GM20000 (cell line): ENCODE data around the gene CTNNA3.

ENCODE experiments used
- DNase-seq: peaks from one replicate; pipeline ENCODE4 v3.0.0; 2012; ENCODE audit warnings: low spot score
- TF ChIP-seq, protein P1 (sequence below): IDR thresholded peaks from 2 replicates; pipeline ENCODE4 v1.5.1; 2012; ENCODE audit warnings: mild to moderate bottlenecking, control low read depth; ENCODE audit errors: extremely low read depth, missing control alignments

The CTNNA3 gene

DNA sequence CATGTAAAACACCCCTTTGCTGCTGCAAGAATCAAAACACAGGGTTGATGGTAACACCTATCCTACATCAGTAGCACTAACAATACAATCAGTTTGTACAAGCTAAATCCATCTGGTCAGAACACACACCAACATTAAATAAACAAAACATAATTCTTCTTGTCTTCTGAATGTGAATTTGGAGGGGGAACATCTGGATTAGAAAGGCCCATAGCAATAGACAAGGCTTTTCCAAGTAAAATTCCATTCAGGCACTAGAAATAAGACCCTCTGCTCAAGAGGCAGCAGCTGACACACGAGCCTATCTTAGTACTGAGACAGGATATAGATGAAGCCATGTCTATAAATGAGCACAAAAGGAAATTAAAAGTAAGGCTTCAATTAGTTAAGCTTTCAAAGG is 1610.1 kb downstream of the CTNNA3 start:
- no peak for DNase-seq

DNA sequence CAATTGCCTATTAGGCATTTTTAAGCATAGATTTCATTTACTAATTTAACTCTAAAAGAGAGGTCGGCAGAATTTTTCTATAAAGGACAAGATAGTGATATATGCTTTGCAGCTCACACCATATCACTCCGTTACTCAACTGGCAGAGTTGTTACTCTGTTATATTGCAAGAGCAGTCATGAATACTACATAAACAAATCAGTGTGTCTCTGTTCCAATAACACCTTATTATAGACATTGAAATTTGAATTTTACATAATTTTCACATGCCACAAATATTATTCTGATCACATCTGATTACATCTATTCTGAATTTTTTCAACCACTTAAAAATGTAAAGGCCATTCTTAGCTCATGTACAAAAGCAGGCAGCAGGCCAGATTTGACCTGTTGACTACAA is 1624.1 kb downstream of the CTNNA3 start:
- DNase-seq: no peak
- TF ChIP-seq, protein P1, sequence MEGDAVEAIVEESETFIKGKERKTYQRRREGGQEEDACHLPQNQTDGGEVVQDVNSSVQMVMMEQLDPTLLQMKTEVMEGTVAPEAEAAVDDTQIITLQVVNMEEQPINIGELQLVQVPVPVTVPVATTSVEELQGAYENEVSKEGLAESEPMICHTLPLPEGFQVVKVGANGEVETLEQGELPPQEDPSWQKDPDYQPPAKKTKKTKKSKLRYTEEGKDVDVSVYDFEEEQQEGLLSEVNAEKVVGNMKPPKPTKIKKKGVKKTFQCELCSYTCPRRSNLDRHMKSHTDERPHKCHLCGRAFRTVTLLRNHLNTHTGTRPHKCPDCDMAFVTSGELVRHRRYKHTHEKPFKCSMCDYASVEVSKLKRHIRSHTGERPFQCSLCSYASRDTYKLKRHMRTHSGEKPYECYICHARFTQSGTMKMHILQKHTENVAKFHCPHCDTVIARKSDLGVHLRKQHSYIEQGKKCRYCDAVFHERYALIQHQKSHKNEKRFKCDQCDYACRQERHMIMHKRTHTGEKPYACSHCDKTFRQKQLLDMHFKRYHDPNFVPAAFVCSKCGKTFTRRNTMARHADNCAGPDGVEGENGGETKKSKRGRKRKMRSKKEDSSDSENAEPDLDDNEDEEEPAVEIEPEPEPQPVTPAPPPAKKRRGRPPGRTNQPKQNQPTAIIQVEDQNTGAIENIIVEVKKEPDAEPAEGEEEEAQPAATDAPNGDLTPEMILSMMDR: no peak

More for the DNA sequence above, 1610.1 kb downstream of the CTNNA3 start:
- TF ChIP-seq, protein P1: no peak

DNA sequence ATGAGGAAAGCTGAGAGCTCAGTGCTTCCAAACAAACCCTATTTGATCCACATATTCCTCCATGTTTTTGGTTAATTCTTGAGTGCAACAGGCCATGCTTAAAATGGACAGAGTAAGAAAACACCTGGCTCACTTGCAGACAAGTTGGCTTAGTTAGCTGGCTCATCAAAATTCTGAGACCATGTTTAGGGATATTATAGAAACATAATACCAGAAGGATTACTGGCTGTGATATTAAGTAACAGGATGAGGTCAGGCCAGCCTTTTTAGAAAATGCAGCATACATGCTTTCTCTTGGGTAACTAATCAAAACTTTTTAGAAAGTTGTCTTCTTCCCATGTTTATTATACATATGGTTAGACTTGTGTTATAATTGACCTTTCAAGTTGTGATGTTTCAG is 1637.4 kb downstream of the CTNNA3 start:
- DNase-seq: no peak
- TF ChIP-seq, protein P1: no peak

DNA sequence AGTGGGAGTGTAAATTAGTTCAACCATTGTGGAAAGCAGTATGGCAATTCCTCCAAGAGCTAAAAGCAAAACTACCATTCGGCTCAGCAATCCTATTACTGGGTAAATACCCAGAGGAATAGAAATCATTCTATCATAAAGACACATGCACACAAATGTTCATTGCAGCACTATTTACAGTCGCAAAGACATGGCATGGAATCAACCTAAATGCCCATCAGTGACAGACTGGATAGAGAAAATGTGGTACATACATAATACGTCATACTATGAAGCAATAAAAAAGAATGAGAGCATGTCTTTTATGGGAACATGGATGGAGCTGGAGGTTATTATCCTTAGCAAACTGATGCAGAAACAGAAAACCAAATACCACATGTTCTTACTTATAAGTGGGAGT is 1646.7 kb downstream of the CTNNA3 start:
- TF ChIP-seq, protein P1: no peak

DNA sequence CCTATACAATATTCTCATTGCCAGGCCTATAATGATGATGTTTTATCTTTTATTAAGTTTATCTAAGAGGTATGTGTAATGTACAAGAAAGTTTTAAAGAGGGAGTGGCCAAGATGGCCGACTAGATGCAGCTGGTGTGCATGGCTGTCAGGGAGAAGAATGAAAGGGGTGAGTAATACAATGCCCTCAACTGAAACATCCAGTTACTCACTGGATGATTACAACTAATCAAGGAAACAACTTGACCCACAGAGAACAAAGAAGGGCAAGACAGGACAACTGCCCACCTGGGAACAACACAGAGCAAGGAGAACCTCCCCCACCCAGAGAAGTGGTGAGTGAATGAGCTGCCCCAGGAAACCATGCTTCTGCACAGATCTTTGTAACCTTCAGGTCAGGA is 1650.1 kb downstream of the CTNNA3 start:
- DNase-seq: no peak
- TF ChIP-seq, protein P1: no peak

More for the DNA sequence above, 1646.7 kb downstream of the CTNNA3 start:
- no peak for DNase-seq

DNA sequence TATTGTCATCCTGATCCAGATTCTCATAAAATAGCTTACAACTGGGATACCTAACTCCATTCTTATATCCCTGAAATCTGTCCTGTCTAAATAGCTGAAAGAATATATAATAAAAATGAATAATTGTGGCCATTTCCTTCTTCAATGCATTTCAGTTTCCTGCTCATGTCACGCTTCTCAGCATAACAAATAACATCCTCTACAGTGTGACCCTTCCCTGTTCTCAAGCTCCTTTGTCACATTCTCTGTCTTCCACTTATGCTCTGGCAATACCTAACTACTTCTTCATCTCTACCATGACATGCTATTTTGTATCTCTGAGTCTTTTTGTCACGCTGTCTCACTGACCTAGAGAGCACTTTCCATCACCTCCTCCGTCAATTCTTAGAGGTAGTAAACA is 1654.2 kb downstream of the CTNNA3 start:
- no peak for DNase-seq
- TF ChIP-seq, protein P1: no peak

DNA sequence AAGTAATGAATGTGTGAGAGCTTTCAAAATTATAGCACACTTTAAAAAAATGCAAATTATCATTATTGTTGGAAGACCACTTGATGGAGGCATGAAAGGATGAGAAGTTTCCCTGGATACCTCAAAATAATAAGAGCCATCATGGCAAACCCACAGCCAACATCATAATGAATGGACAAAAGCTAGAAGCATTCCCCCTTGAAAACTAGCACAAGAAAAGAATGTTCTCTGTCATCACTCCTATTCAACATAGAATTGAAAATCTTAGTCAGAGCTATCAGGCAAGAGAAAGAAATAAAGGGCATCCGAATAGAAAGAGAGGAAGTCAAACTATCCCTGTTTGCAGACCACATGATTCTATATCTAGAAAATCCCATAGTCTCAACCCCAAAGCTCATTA is 1657.4 kb downstream of the CTNNA3 start:
- no peak for DNase-seq
- TF ChIP-seq, protein P1: no peak
